ENCODE data around the gene SPATA20. TPM values are rescaled to one million over a fixed set of nuclear protein-coding genes. Genes with fewer than 3 reads are reported as not detected.

The SPATA20 gene
- total RNA-seq, 4 donors from 2014 or later: 27.6 to 56.0 (median 40.6) TPM

- TF ChIP-seq POLR2A (IDR thresholded peaks at IDR 0.05) (no peak), CTCF (IDR thresholded peaks at IDR 0.05) (no peak)
- intact Hi-C loops (cut with DNase I; ENCODE audit: low total_unique reads): no loop called here
- H3K4me3 ChIP-seq (ENCODE audit: low read depth, poor library complexity, severe bottlenecking): no peak overlapping the region
- WGBS, 2 donors: 60 to 65% methylated on average over 9 of the region's 9 CpGs
- DNase-seq (ENCODE audit: low spot score in 2 of 2): no peak
Observed at GRCh38 chr17:50603340-50603739, 56.4 kb downstream of the SPATA20 start.

DNA sequence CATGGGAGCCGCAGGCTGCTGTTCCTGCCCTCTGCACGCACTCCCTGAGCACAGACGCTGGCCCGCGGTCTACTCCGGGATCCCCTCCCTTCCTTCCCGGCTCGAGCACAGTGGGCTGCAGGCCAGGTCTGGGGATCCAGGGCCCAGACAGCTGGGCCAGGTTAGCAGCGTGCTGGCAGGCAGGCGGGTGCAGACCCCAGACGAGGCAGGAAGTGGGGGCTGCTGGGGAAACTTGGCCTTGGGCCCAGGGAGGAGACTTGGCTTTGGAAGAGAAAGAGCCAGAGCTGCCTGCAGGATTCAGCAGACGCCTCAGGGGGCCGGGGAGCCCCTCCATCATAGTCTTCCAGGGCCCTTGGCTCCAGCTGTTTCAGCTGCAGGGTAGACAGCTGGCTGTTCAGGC, 57.5 kb downstream of the SPATA20 start:
- DNase-seq (ENCODE audit: low spot score in 2 of 2): no peak
- intact Hi-C loops (cut with DNase I; ENCODE audit: low total_unique reads): no loop called here
- H3K4me3 ChIP-seq (ENCODE audit: low read depth, poor library complexity, severe bottlenecking): no peak overlapping the region

DNA sequence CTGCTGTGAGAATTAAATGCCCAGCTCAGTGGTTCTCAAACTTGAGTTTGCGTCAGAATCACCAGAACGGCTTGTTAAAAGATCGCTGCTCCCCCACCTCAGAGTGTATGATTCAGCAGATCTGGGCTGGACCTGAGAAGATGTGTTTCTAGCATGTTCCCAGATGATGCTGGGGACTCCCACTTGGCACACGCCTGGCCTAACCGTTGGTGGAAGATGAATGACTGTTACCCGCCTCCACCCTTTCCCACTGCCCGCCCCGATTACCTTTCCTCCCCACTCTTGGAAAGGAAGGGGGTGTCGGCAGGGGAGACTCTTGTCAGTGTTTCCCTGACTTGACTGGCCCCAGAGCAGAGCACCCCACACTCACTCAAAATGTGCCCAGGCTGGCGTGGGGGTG, 58.5 kb downstream of the SPATA20 start:
- WGBS, 2 donors: 59 to 68% methylated on average over 10 of the region's 10 CpGs
- no peak for DNase-seq (ENCODE audit: low spot score in 2 of 2)
- no peak for TF ChIP-seq POLR2A (IDR thresholded peaks at IDR 0.05)
- TF ChIP-seq CTCF (IDR thresholded peaks at IDR 0.05): no peak
- H3K4me3 ChIP-seq (ENCODE audit: low read depth, poor library complexity, severe bottlenecking): no peak overlapping the region
- intact Hi-C loops (cut with DNase I; ENCODE audit: low total_unique reads): no loop called here

More for the DNA sequence above, 57.5 kb downstream of the SPATA20 start:
- WGBS, 2 donors: 1 to 2% methylated on average over 8 to 13 of the region's 13 CpGs
- TF ChIP-seq POLR2A (IDR thresholded peaks at IDR 0.05) (no peak), CTCF (IDR thresholded peaks at IDR 0.05) (no peak)

Other genes with a start within 250 kb of the SPATA20 start
- gene XYLT2, start 201.0 kb upstream of the SPATA20 start, total RNA-seq: 10 to 100 TPM; 23.5 to 41.3 (median 34.6) TPM
- 10 to 100 TPM; 52.1 to 56.0 (median 53.3) TPM for gene MRPL27, start 174.0 kb upstream of the SPATA20 start, total RNA-seq
- gene EME1, start 173.9 kb upstream of the SPATA20 start, total RNA-seq: 1 to 10 TPM in 1 of 4 donors, under 1 TPM in 3; 0.27 to 1.3 (median 0.38) TPM
- gene LRRC59, start 149.7 kb upstream of the SPATA20 start, total RNA-seq: 10 to 100 TPM; 11.6 to 29.3 (median 24.2) TPM
- gene ACSF2, start 121.0 kb upstream of the SPATA20 start, total RNA-seq: 100 to 1,000 TPM in 1 of 4 donors, 10 to 100 TPM in 3; 40.8 to 121 (median 64.3) TPM
- gene CHAD, start 78.3 kb upstream of the SPATA20 start, total RNA-seq: 1 to 10 TPM; 3.2 to 8.2 (median 7.2) TPM
- 10 to 100 TPM; 21.5 to 40.5 (median 26.5) TPM for gene RSAD1, start 68.3 kb upstream of the SPATA20 start, total RNA-seq
- gene MYCBPAP, start 38.7 kb upstream of the SPATA20 start, total RNA-seq: 1 to 10 TPM in 1 of 4 donors, under 1 TPM in 3; 0.38 to 2.3 (median 0.54) TPM
- gene EPN3, start 14.4 kb upstream of the SPATA20 start, total RNA-seq: 100 to 1,000 TPM in 3 of 4 donors, 10 to 100 TPM in 1; 99.2 to 174 (median 115) TPM
- 1 to 10 TPM; 1.3 to 3.1 (median 1.8) TPM for gene CACNA1G, start 13.5 kb downstream of the SPATA20 start, total RNA-seq
- 10 to 100 TPM; 25.8 to 47.5 (median 35.2) TPM for gene ABCC3, start 87.7 kb downstream of the SPATA20 start, total RNA-seq
- gene ANKRD40, start 160.7 kb downstream of the SPATA20 start, total RNA-seq: 10 to 100 TPM; 22.4 to 31.1 (median 22.7) TPM
- gene LUC7L3, start 172.4 kb downstream of the SPATA20 start, total RNA-seq: 10 to 100 TPM; 31.6 to 70.2 (median 51.6) TPM
- gene ANKRD40CL, start 220.3 kb downstream of the SPATA20 start, total RNA-seq: not detected